DOHH2 (cell line): ENCODE data around the gene QRICH2.

Source experiments
- H3F3A ChIP-seq: fragments of 200-600 bp; sonication (generic), shearing (Covaris generic); 2 replicates; pipeline ENCODE4 v1.6.0; 2016; ENCODE audit warnings: antibody characterized with exemption, mild to moderate bottlenecking; ENCODE audit not compliant: control insufficient read depth, insufficient read depth
- H3K27ac ChIP-seq: fragments of 200-600 bp; sonication (generic); 2 replicates; pipeline ENCODE4 v1.5.1; 2014; ENCODE audit warnings: low read depth, mild to moderate bottlenecking, low read length, moderate library complexity
- H3K27me3 ChIP-seq: fragments of 200-600 bp; sonication (generic); 2 replicates; pipeline ENCODE4 v1.6.1; 2014; ENCODE audit warnings: mild to moderate bottlenecking, low read length, mixed read lengths; ENCODE audit not compliant: control insufficient read depth
- H3K36me3 ChIP-seq: fragments of 200-600 bp; sonication (generic); 2 replicates; pipeline ENCODE4 v1.6.1; 2014; ENCODE audit warnings: mild to moderate bottlenecking, low read length, moderate library complexity, mixed read lengths; ENCODE audit not compliant: control insufficient read depth
- H3K4me1 ChIP-seq: fragments of 200-600 bp; sonication (generic); 2 replicates; pipeline ENCODE4 v1.6.1; 2014; ENCODE audit warnings: mild to moderate bottlenecking, low read length, mixed read lengths; ENCODE audit not compliant: control insufficient read depth
- H3K4me2 ChIP-seq: fragments of 200-600 bp; sonication (generic); 2 replicates; pipeline ENCODE4 v1.6.0; 2014; ENCODE audit warnings: mild to moderate bottlenecking, low read length, moderate library complexity
- H3K4me3 ChIP-seq: fragments of 200-600 bp; sonication (generic); 2 replicates; pipeline ENCODE4 v1.5.1; 2014; ENCODE audit warnings: mild to moderate bottlenecking, low read length, mixed read lengths
- H3K79me2 ChIP-seq: fragments of 200-600 bp; sonication (generic); 2 replicates; pipeline ENCODE4 v1.6.1; 2014; ENCODE audit warnings: mild to moderate bottlenecking, low read length, mixed read lengths; ENCODE audit not compliant: control insufficient read depth
- H3K9me2 ChIP-seq: fragments of 200-600 bp; sonication (generic); replicated peaks from 2 replicates; pipeline ENCODE4 v1.6.1; 2014; ENCODE audit warnings: mild to moderate bottlenecking, low read length, mixed read lengths; ENCODE audit not compliant: control insufficient read depth
- H3K9me3 ChIP-seq: fragments of 200-600 bp; sonication (generic); 2 replicates; pipeline ENCODE4 v1.6.1; 2014; ENCODE audit warnings: antibody characterized with exemption, low read length, mixed read lengths; ENCODE audit not compliant: control insufficient read depth, insufficient read depth
- H4K20me1 ChIP-seq: fragments of 200-600 bp; sonication (generic); 2 replicates; pipeline ENCODE4 v1.6.0; 2014; ENCODE audit warnings: low read depth, mild to moderate bottlenecking, antibody characterized with exemption, low read length, moderate library complexity; ENCODE audit not compliant: control insufficient read depth, insufficient read depth
- CTCF ChIP-seq: fragments of 200-600 bp; sonication (generic); IDR thresholded peaks from one replicate; pipeline ENCODE4 v1.5.1; 2014; ENCODE audit warnings: antibody characterized with exemption, mild to moderate bottlenecking, low read depth, low read length; ENCODE audit not compliant: poor library complexity, severe bottlenecking
- EZH2phosphoT487 ChIP-seq: fragments of 200-600 bp; sonication (generic); IDR thresholded peaks from 2 replicates; pipeline ENCODE4 v1.6.1; 2017; ENCODE audit warnings: borderline replicate concordance, mild to moderate bottlenecking, antibody characterized with exemption, low read length, moderate library complexity, mixed read lengths

Gene QRICH2, protein sequence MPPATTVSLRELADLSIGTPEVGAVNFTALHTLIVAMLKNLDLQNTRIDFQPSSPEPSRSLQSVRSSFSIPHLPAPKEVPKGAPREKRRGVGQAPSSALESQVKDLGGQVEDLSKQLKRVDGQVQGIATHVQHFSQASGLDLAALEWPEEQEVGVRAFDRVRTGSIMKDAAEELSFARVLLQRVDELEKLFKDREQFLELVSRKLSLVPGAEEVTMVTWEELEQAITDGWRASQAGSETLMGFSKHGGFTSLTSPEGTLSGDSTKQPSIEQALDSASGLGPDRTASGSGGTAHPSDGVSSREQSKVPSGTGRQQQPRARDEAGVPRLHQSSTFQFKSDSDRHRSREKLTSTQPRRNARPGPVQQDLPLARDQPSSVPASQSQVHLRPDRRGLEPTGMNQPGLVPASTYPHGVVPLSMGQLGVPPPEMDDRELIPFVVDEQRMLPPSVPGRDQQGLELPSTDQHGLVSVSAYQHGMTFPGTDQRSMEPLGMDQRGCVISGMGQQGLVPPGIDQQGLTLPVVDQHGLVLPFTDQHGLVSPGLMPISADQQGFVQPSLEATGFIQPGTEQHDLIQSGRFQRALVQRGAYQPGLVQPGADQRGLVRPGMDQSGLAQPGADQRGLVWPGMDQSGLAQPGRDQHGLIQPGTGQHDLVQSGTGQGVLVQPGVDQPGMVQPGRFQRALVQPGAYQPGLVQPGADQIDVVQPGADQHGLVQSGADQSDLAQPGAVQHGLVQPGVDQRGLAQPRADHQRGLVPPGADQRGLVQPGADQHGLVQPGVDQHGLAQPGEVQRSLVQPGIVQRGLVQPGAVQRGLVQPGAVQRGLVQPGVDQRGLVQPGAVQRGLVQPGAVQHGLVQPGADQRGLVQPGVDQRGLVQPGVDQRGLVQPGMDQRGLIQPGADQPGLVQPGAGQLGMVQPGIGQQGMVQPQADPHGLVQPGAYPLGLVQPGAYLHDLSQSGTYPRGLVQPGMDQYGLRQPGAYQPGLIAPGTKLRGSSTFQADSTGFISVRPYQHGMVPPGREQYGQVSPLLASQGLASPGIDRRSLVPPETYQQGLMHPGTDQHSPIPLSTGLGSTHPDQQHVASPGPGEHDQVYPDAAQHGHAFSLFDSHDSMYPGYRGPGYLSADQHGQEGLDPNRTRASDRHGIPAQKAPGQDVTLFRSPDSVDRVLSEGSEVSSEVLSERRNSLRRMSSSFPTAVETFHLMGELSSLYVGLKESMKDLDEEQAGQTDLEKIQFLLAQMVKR (N-terminal part only)

DNA sequence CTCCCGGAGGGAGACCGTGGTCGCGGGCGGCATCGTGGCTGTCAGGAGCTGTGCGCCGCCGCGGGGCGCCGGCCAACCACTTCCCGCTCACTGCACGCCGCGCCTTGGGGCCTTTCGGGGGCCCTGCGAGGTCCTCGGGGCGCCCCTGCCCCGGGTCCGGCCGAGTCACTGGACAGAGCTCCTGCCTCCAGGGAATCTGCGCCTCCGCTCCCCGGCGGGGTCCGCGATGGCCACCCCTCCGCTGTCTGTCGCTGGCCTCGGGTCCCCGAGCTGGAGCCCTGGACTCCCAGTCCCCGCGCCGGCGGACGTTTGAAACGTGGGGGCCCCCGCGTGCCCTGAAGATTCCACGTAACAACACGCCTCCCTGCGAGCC lies at the start of gene QRICH2:
QRICH2 (minus strand) TSS at position 311 of the 373 bp plus-strand sequence; CDS start at position 33, 278 bp downstream.
- Histone ChIP-seq H3K36me3 (peaks cover 14% of the 10 kb centered on the region), H3K27me3 (no peaks in the 10 kb centered on the region), H3K4me3 (no peak within 1 kb of the TSS), H3F3A (no peaks in the 10 kb centered on the region), H3K79me2 (no peaks in the 10 kb centered on the region), H3K4me1 (peaks cover 9% of the 10 kb centered on the region), H4K20me1 (no peaks in the 10 kb centered on the region), H3K9me3 (no peaks in the 10 kb centered on the region), H3K4me2 (no peak within 1 kb of the TSS), H3K27ac (no peak within 1 kb of the TSS), H3K9me2 (no peaks in the 10 kb centered on the region)
- no peak for TF ChIP-seq EZH2phosphoT487

- Histone ChIP-seq H3K79me2 (peaks cover 8% of the 10 kb centered on the region), H3K4me2 (peak overlapping the region; percentile 84), H3F3A (no peaks in the 10 kb centered on the region; the same call in 1 of the 2 replicates), H4K20me1 (no peaks in the 10 kb centered on the region), H3K36me3 (no peaks in the 10 kb centered on the region), H3K9me3 (no peaks in the 10 kb centered on the region), H3K4me1 (peaks cover 23% of the 10 kb centered on the region), H3K27me3 (no peaks in the 10 kb centered on the region), H3K9me2 (no peaks in the 10 kb centered on the region), H3K4me3 (peak overlapping the region; percentile 65), H3K27ac (no peak overlapping the region)
- no peak for TF ChIP-seq EZH2phosphoT487
- no peak for TF ChIP-seq CTCF
Measured at GRCh38 chr17:76357597-76358158, 49.6 kb upstream of the QRICH2 start.

DNA sequence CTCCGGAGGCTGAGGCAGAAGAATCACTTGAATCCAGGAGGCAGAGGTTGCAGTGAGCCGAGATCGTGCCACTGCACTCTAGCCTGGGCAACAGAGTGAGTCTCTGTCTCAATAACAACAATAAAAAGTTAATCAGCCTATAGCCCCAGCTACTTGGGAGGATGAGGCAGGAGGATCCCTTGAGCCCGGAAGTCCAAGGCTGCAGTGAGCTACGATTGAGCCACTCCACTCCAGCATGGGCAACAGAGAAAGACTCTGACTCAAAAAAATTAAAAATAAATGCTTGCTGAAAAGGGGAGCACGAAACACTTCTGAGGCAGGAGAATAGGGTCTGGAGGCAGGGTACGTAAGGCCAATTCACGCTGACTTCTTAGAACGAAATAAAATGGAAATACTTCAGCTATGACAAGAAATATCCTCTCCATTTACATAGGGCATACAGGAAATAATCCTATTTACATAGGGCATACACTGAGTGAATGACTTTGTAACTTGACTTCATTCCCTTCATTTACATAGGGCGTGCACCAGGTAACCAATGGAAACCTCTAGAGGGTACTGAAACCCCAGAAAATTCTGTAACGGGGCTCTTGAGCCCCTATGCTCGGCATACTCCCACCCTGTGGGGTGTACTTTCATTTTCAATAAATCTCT lies 48.9 kb upstream of the QRICH2 start:
- H3K79me2 ChIP-seq: peaks cover 13% of the 10 kb centered on the region
- H3K27ac ChIP-seq: no peak overlapping the region
- no peaks in the 10 kb centered on the region for H3K27me3 ChIP-seq
- peak overlapping the region; percentile 65 for H3K4me3 ChIP-seq
- TF ChIP-seq CTCF (no peak), EZH2phosphoT487 (no peak)
- no peaks in the 10 kb centered on the region for H3K9me3 ChIP-seq
- no peaks in the 10 kb centered on the region for H4K20me1 ChIP-seq
- H3K36me3 ChIP-seq: no peaks in the 10 kb centered on the region
- H3K9me2 ChIP-seq: no peaks in the 10 kb centered on the region
- H3K4me2 ChIP-seq: peak overlapping the region; percentile 84
- H3F3A ChIP-seq: peaks cover 2% of the 10 kb centered on the region; the same call in 1 of the 2 replicates
- peaks cover 28% of the 10 kb centered on the region for H3K4me1 ChIP-seq
